Fibroblast of villous mesenchyme (primary cell): ENCODE results near the gene TECTA. TPM values are rescaled to one million over a fixed set of nuclear protein-coding genes. Genes with fewer than 3 reads are reported as not detected.

Source experiments
- DNase-seq: peaks from one replicate; pipeline ENCODE4 v3.0.0-alpha.2; 2010; ENCODE audit warnings: low read depth
- H3K4me3 ChIP-seq: 2 replicates; pipeline ENCODE4 v1.5.1; 2011; ENCODE audit warnings: low read depth, mild to moderate bottlenecking, low read length
- CTCF ChIP-seq: IDR thresholded peaks from 2 replicates; pipeline ENCODE4 v1.5.1; 2012; ENCODE audit warnings: low read depth, mild to moderate bottlenecking, low read length; ENCODE audit not compliant: insufficient read depth
- total RNA-seq: library from RNA; depleted of rRNA; stranded (reverse); fragments of >200 nt; gene quantifications from 2 replicates; pipeline ENCODE4 v1.2.3, GENCODE V29; 2012

The TECTA gene
- total RNA-seq, 1 donor: under 0.01 TPM

- no peak for DNase-seq
- TF ChIP-seq CTCF: no peak
Measured at GRCh38 chr11:121123496-121124069, 22.5 kb downstream of the TECTA start.

GRCh38 chr11:121127809-121128208 is 26.8 kb downstream of the TECTA start:
- no peak for TF ChIP-seq CTCF
- no peak for DNase-seq
- H3K4me3 ChIP-seq: no peak overlapping the region

More at GRCh38 chr11:121123496-121124069, 22.5 kb downstream of the TECTA start:
- H3K4me3 ChIP-seq: no peak overlapping the region

- no peak for DNase-seq
- no peak for TF ChIP-seq CTCF
- H3K4me3 ChIP-seq: no peak overlapping the region
Measured at GRCh38 chr11:121129362-121130340, 28.6 kb downstream of the TECTA start.

- H3K4me3 ChIP-seq: no peak overlapping the region
- TF ChIP-seq CTCF: no peak
- DNase-seq: no peak
Measured at GRCh38 chr11:121131656-121132055, 30.6 kb downstream of the TECTA start.

- H3K4me3 ChIP-seq: no peak overlapping the region
- no peak for DNase-seq
- TF ChIP-seq CTCF: no peak
Measured at GRCh38 chr11:121132211-121132976, 31.4 kb downstream of the TECTA start.

GRCh38 chr11:121134741-121135312 is 33.8 kb downstream of the TECTA start:
- TF ChIP-seq CTCF: no peak
- no peak for DNase-seq
- H3K4me3 ChIP-seq: no peak overlapping the region
